ENCODE measurements around the gene ADA.

Gene ADA

GRCh38 chr20:44625361-44625760, 26.1 kb downstream of the ADA start:
- no peak for FAIRE-seq
- no peak for DNase-seq (ENCODE audit: low spot score)

GRCh38 chr20:44624743-44625271, 26.7 kb downstream of the ADA start:
- peak; percentile 58 for FAIRE-seq
- no peak for DNase-seq (ENCODE audit: low spot score)

- DNase-seq (ENCODE audit: low spot score) = no peak
- FAIRE-seq = no peak
Observed at GRCh38 chr20:44624152-44624551, 27.3 kb downstream of the ADA start.

- DNase-seq (ENCODE audit: low spot score) (no peak), FAIRE-seq (no peak)
Observed at GRCh38 chr20:44622501-44623270, 28.8 kb downstream of the ADA start.

GRCh38 chr20:44621939-44622338, 29.6 kb downstream of the ADA start:
- DNase-seq (ENCODE audit: low spot score) (no peak), FAIRE-seq (no peak)

- DNase-seq (ENCODE audit: low spot score) (no peak), FAIRE-seq (no peak)
Observed at GRCh38 chr20:44621325-44621724, 30.2 kb downstream of the ADA start.

- no peak for FAIRE-seq
- no peak for DNase-seq (ENCODE audit: low spot score)
Observed at GRCh38 chr20:44620030-44620429, 31.5 kb downstream of the ADA start.

- DNase-seq (ENCODE audit: low spot score) (no peak), FAIRE-seq (peak; percentile 40)
Observed at GRCh38 chr20:44619294-44619693, 32.2 kb downstream of the ADA start.

GRCh38 chr20:44618318-44618731, 33.2 kb downstream of the ADA start:
- DNase-seq (ENCODE audit: low spot score) (no peak), FAIRE-seq (no peak)

- FAIRE-seq = no peak
- DNase-seq (ENCODE audit: low spot score) = no peak
Observed at GRCh38 chr20:44616604-44616964, 34.9 kb downstream of the ADA start.

- DNase-seq (ENCODE audit: low spot score) (no peak), FAIRE-seq (peak; percentile 5)
Observed at GRCh38 chr20:44615876-44616603, 35.5 kb downstream of the ADA start.

GRCh38 chr20:44615169-44615791, 36.2 kb downstream of the ADA start:
- FAIRE-seq (no peak), DNase-seq (ENCODE audit: low spot score) (no peak)

GRCh38 chr20:44614525-44614924, 37.0 kb downstream of the ADA start:
- DNase-seq (ENCODE audit: low spot score) = no peak
- FAIRE-seq = no peak

GRCh38 chr20:44613575-44613974, 37.9 kb downstream of the ADA start:
- DNase-seq (ENCODE audit: low spot score) (no peak), FAIRE-seq (no peak)

GRCh38 chr20:44610313-44610962, 41.1 kb downstream of the ADA start:
- FAIRE-seq = no peak
- no peak for DNase-seq (ENCODE audit: low spot score)

- FAIRE-seq (peak; percentile 94), DNase-seq (ENCODE audit: low spot score) (peak; percentile 97)
Observed at GRCh38 chr20:44609516-44610312, 41.8 kb downstream of the ADA start.

GRCh38 chr20:44609006-44609515, 42.4 kb downstream of the ADA start:
- DNase-seq (ENCODE audit: low spot score) (no peak), FAIRE-seq (no peak)

GRCh38 chr20:44606725-44607441, 44.6 kb downstream of the ADA start:
- DNase-seq (ENCODE audit: low spot score) = no peak
- peak; percentile 9 for FAIRE-seq

- no peak for DNase-seq (ENCODE audit: low spot score)
Observed at GRCh38 chr20:44603327-44603726, 48.2 kb downstream of the ADA start.

GRCh38 chr20:44601801-44602204, 49.7 kb downstream of the ADA start:
- DNase-seq (ENCODE audit: low spot score) (no peak), FAIRE-seq (no peak)

More at GRCh38 chr20:44603327-44603726, 48.2 kb downstream of the ADA start:
- FAIRE-seq = no peak

Data from urothelium cell line (cell line).